Epithelial cell of esophagus (primary cell): ENCODE results near the gene ZEB2.
"Not testable (repeated sequence)": the region's sequence is repeated elsewhere in the genome, so short reads cannot be mapped to it uniquely, and the experiment has no call there.

Source experiments
- DNase-seq: peaks from one replicate; pipeline ENCODE4 v3.0.0; 2010; ENCODE audit warnings: low read depth
- H3K4me3 ChIP-seq: 2 replicates; pipeline ENCODE4 v1.5.1; 2011; ENCODE audit warnings: mild to moderate bottlenecking, low read length, control low read depth
- TF ChIP-seq, protein P1 (sequence below): IDR thresholded peaks from 2 replicates; pipeline ENCODE4 v1.5.1; 2011; ENCODE audit warnings: low read depth, mild to moderate bottlenecking, low read length, control low read depth, inconsistent platforms; ENCODE audit not compliant: insufficient read depth; ENCODE audit errors: missing control alignments

The ZEB2 gene

DNA sequence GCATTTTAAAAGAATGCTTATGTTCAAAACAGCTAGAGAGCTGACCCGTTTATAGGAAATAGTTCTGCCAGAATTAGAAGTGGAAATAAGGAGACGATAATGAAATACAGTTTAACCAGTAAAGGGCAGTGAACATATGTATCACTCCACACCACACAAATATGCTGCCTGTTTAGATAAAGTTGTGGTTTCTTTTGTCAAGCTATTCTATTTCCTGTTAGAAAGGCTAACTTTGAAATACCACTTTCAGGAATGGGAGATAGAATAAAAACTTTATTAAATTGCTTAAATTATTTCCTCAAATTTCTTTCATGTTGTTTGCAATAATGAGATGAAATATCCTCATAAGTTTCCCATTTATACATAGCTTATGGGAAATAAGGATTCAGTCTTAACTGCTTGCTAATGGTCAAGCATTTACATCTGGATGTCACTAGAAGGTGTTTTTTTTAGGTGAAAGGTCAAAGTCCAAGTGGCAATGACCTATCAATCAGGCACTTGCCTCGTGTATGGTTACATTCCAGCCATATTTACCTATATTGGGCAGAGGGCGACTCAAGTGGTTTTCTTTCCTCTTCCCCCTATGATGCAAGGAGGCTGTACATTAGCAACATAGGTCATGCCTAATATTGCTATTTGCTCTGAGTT lies 148.9 kb downstream of the ZEB2 start:
- no peak overlapping the region for H3K4me3 ChIP-seq
- TF ChIP-seq, protein P1, sequence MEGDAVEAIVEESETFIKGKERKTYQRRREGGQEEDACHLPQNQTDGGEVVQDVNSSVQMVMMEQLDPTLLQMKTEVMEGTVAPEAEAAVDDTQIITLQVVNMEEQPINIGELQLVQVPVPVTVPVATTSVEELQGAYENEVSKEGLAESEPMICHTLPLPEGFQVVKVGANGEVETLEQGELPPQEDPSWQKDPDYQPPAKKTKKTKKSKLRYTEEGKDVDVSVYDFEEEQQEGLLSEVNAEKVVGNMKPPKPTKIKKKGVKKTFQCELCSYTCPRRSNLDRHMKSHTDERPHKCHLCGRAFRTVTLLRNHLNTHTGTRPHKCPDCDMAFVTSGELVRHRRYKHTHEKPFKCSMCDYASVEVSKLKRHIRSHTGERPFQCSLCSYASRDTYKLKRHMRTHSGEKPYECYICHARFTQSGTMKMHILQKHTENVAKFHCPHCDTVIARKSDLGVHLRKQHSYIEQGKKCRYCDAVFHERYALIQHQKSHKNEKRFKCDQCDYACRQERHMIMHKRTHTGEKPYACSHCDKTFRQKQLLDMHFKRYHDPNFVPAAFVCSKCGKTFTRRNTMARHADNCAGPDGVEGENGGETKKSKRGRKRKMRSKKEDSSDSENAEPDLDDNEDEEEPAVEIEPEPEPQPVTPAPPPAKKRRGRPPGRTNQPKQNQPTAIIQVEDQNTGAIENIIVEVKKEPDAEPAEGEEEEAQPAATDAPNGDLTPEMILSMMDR, result no peak
- DNase-seq, result no peak

DNA sequence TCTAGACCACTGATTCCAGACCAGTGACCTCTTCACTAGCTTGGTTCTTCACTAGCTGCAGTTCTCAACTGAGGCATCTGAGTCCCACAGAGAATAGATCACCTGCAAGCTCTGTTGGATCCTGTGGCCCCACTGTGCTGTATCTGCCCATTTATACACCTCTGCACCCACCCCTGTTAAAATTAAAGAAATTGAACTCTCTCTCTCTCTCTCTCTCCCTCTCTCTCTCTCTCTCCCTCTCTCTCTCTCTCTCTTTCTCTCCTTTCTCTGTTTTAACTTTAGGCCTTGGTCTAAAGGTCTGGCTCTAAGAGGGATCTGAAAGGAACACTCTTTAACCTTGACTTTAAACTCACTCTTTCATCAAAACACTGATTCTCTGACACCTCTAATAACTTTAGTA lies 150.5 kb downstream of the ZEB2 start:
- TF ChIP-seq, protein P1, result no peak
- H3K4me3 ChIP-seq, result no peak overlapping the region
- no peak for DNase-seq

DNA sequence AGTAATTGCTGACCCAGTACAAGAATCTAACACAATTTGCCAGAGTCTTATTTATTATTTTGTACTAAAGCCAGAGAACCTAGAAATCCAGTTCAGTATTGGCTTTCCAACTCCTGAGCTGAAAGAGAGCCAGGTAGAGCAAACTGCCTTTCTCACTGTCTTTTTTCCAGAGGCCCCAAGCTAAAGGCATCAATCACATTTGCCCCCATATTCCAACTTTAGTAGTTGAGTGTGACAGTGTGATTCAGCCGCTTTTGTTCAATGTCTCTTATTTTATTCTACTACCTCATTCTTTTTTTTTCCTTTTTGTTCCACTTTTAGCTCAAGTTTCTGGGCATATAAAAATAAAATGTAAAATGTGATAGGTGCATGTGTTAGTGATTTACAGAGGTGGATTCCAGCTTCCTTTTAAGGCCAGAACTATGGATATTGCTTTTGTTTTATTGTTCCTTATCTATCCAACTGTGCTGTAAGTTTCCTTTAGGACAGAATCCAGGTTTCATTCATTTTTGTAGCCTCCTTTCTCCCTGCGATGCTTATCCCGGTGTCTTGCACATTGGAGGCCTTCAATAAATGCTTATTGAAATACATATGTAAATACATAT lies 153.0 kb downstream of the ZEB2 start:
- no peak for DNase-seq
- H3K4me3 ChIP-seq, result no peak overlapping the region
- TF ChIP-seq, protein P1, result no peak

DNA sequence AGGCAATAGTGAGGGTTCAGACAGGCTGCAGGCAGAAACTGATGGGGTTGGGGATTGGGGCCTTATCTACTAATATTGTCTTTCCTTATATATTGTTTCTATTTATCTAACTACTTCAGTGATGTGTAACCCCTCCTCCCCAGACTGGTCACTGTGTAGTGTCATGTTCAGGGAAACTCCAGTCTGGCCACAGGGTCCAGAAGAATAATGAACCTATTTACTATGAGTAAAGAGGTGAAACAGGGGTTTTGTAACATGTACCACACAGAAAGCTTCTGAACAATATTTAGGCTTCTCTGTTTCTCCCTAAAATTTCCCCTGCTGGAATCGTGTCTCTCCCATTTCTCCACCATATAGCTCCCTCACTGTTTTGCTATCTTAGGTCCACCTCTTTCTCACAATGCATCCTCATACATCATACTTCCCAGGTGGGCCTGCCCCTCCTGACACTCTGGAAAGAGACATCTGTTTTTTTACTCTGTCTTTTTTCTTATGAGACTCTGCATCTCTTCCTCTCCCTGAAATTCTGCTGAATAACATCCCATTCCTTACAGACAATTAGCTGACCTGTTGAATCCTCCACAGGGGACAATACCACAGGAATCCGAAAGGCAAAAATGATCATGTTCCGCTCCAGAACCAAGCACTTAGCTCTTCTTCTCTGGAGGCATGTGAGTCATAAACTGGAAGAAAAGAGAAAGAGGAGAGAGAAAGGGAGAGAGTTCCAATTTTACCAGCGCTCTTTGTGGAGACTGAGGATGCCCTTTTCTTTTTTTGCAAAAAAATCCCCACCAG lies 154.8 kb downstream of the ZEB2 start:
- TF ChIP-seq, protein P1, result no peak
- peak; percentile 14 for DNase-seq
- H3K4me3 ChIP-seq, result no peak overlapping the region

DNA sequence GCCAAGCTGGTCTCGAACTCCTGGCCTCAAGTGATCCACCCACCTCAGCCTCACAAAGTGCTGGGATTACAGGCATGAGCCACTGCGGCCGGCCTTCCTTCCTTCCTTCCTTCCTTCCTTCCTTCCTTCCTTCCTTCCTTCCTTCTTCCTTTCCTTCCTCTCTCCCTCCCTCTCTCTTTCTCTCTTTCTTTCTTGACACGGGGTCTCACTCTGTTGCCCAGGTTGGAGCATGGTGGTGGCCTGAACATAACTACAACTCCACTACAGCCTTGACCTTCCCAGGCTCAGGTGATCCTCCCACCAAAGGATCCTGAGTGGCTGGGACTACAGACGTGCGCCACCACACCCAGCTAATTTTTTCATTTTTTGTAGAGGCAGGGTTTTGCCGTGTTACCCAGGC lies 155.7 kb downstream of the ZEB2 start:
- DNase-seq, result not testable (repeated sequence)

DNA sequence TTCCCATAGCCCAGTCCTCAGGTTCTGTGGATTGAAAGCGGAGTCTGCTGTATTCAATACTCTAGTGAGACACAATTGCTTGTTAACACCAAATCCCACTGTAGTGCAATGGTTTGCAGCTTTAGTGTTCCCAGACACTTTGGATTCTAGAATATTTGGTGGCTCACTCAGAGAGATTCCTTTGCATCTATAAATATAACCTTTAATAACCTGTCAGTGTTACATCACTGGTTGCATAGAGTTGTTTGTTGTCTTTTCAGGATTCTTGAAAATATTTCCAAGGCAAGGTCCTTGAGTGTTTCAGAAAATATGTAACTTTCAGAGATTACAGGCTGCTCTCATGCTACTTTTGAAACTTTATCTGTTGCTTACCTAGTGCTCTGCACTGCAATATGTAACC lies 157.5 kb downstream of the ZEB2 start:
- TF ChIP-seq, protein P1, result no peak
- no peak for DNase-seq
- no peak overlapping the region for H3K4me3 ChIP-seq

More for the DNA sequence above, 155.7 kb downstream of the ZEB2 start:
- H3K4me3 ChIP-seq, result not testable (repeated sequence)

DNA sequence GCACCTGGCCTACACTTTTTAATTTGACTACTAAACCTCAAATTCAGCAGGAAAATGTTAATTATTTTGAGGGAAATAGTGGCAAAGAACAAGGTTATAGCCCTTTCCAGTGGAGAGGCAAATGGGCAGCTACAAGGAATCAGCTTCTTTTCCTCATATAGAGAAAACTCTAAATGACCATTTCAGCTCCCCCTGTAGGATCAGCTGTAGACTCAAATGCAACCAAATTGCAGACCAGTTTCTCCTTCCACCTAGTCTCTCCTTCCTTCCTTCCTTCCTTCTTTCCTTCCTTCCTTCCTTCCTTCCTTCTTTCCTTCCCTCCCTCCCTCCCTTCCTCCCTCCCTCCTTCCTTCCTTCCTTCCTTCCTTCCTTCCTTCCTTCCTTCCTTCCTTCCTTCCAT lies 158.2 kb downstream of the ZEB2 start:
- TF ChIP-seq, protein P1, result no peak
- no peak for DNase-seq

More for the DNA sequence above, 158.2 kb downstream of the ZEB2 start:
- no peak overlapping the region for H3K4me3 ChIP-seq
